ENCODE data around the gene NPAS4. TPM values are rescaled to one million over a fixed set of nuclear protein-coding genes. Genes with fewer than 3 reads are reported as not detected.
A peak's percentile ranks its signal among the peaks of the same experiment; 100 is the strongest.

The NPAS4 gene
- polyA plus RNA-seq, 1 donor (not counting 4 experiments of a cell fraction or from before 2014, with no cell fraction given), result not detected

GRCh38 chr11:66432597-66432996 lies 11.8 kb downstream of the NPAS4 start:
- Histone ChIP-seq H3K9me1 (ENCODE audit: control insufficient read depth, extremely low read depth, insufficient read depth, low read length) (no peaks in the 10 kb centered on the region), H3K4me1 (ENCODE audit: control insufficient read depth, extremely low read depth, insufficient read depth, low read length) (no peaks in the 10 kb centered on the region), H3K9ac (ENCODE audit: control insufficient read depth, extremely low read depth, insufficient read depth, low read length) (no peak overlapping the region), H3K79me2 (ENCODE audit: control insufficient read depth, insufficient read depth, low read length) (peaks cover 3% of the 10 kb centered on the region), H4K20me1 (ENCODE audit: control insufficient read depth, extremely low read depth, insufficient read depth, low read length) (no peaks in the 10 kb centered on the region), H3K27ac (ENCODE audit: control insufficient read depth, insufficient read depth, low read length) (no peak overlapping the region), H3K4me3 (ENCODE audit: control insufficient read depth in 2 of 3, extremely low read depth in 1 of 3, insufficient read depth in 2 of 3, low read depth in 1 of 3, low read length in 3 of 3) (no peak overlapping the region), H3K4me2 (ENCODE audit: control insufficient read depth, extremely low read depth, insufficient read depth, low read depth, low read length) (no peak overlapping the region), H3K27me3 (ENCODE audit: control insufficient read depth, extremely low read depth, insufficient read depth, low read length) (no peaks in the 10 kb centered on the region), H2AFZ (ENCODE audit: control insufficient read depth, low read length) (no peak overlapping the region), H3K9me3 (ENCODE audit: control insufficient read depth, low read depth, low read length) (no peaks in the 10 kb centered on the region), H3K36me3 (ENCODE audit: control insufficient read depth in 2 of 2, extremely low read depth in 1 of 2, insufficient read depth in 2 of 2, low read length in 2 of 2) (peaks cover 6 to 7% of the 10 kb centered on the region in 2 experiments)
- FAIRE-seq, result no peak
- no peak for DNase-seq (ENCODE audit: low read depth, low spot score)
- dilution Hi-C loops (cut with MboI; ENCODE audit: extremely low pct_ligation_motif_present, low sequenced_read_pairs), result no loop called here
- TF ChIP-seq CTCF (optimal IDR thresholded peaks at IDR 0.05 in 1 of 3, IDR thresholded peaks at IDR 0.05 in 1 of 3, conservative IDR thresholded peaks at IDR 0.05 in 1 of 3; ENCODE audit: extremely low read depth in 1 of 3, insufficient read depth in 2 of 3, low read length in 3 of 3) (no peak), EZH2 (IDR thresholded peaks at IDR 0.05; ENCODE audit: low read length) (no peak)

- no peak for TF ChIP-seq EZH2 (IDR thresholded peaks at IDR 0.05; ENCODE audit: low read length)
- TF ChIP-seq CTCF (optimal IDR thresholded peaks at IDR 0.05 in 1 of 3, IDR thresholded peaks at IDR 0.05 in 1 of 3, conservative IDR thresholded peaks at IDR 0.05 in 1 of 3; ENCODE audit: extremely low read depth in 1 of 3, insufficient read depth in 2 of 3, low read length in 3 of 3), result no peak
- FAIRE-seq (no peak), DNase-seq (ENCODE audit: low read depth, low spot score) (no peak)
- H3K9ac ChIP-seq (ENCODE audit: control insufficient read depth, extremely low read depth, insufficient read depth, low read length), result peak overlapping the region; percentile 91
- H3K79me2 ChIP-seq (ENCODE audit: control insufficient read depth, insufficient read depth, low read length), result peaks cover 9% of the 10 kb centered on the region
- H3K4me2 ChIP-seq (ENCODE audit: control insufficient read depth, extremely low read depth, insufficient read depth, low read depth, low read length), result peak overlapping the region; percentile 96
- no peaks in the 10 kb centered on the region for H3K9me3 ChIP-seq (ENCODE audit: control insufficient read depth, low read depth, low read length)
- H3K9me1 ChIP-seq (ENCODE audit: control insufficient read depth, extremely low read depth, insufficient read depth, low read length), result no peaks in the 10 kb centered on the region
- no peaks in the 10 kb centered on the region for H3K27me3 ChIP-seq (ENCODE audit: control insufficient read depth, extremely low read depth, insufficient read depth, low read length)
- dilution Hi-C loops (cut with MboI; ENCODE audit: extremely low pct_ligation_motif_present, low sequenced_read_pairs), result no loop called here
- peak overlapping the region; percentile 99 for H2AFZ ChIP-seq (ENCODE audit: control insufficient read depth, low read length)
- H3K4me1 ChIP-seq (ENCODE audit: control insufficient read depth, extremely low read depth, insufficient read depth, low read length), result peaks cover 5% of the 10 kb centered on the region
- peak overlapping the region; percentile 94 for H3K27ac ChIP-seq (ENCODE audit: control insufficient read depth, insufficient read depth, low read length)
- H4K20me1 ChIP-seq (ENCODE audit: control insufficient read depth, extremely low read depth, insufficient read depth, low read length), result no peaks in the 10 kb centered on the region
- H3K4me3 ChIP-seq (ENCODE audit: control insufficient read depth in 2 of 3, extremely low read depth in 1 of 3, insufficient read depth in 2 of 3, low read depth in 1 of 3, low read length in 3 of 3), result peak overlapping the region; percentile 54 to 75 (median 68)
- H3K36me3 ChIP-seq (ENCODE audit: control insufficient read depth in 2 of 2, extremely low read depth in 1 of 2, insufficient read depth in 2 of 2, low read length in 2 of 2), result peaks cover 4 to 7% of the 10 kb centered on the region in 2 experiments
These were observed 17.2 kb downstream of the NPAS4 start for GRCh38 chr11:66437979-66438503.
